GF-D8 (cell line): ENCODE results near the gene CKMT1B.
"Not testable (repeated sequence)": the region's sequence is repeated elsewhere in the genome, so short reads cannot be mapped to it uniquely, and the experiment has no call there.

Source experiments
- DNase-seq: peaks from one replicate; lab custom pipeline; 2025; lab: John Stamatoyannopoulos, UW

The CKMT1B gene

GRCh38 chr15:43638464-43639204 is 44.8 kb downstream of the CKMT1B start:
- not testable (repeated sequence) for DNase-seq
